Kidney (tissue), 14 donors: ENCODE results near the gene ADGRF4. TPM values are rescaled to one million over a fixed set of nuclear protein-coding genes. Genes with fewer than 3 reads are reported as not detected.

ENCODE experiments used
- DNase-seq, 5 donors: peaks; one replicate each; pipeline ENCODE4 v3.0.0-alpha.2; 2013 to 2020
- FAIRE-seq: peaks from 2 replicates; lab custom pipeline; 2012; peaks lifted over from hg19 to GRCh38; lab: Jason Lieb, UNC
- H3K27ac ChIP-seq, 2 donors: one replicate each; pipeline ENCODE4 v1.7.0; 2013; ENCODE audit warnings: low read depth in 2 of 2, low read length in 2 of 2, inconsistent platforms in 1 of 2
- H3K27me3 ChIP-seq: one replicate; pipeline ENCODE4 v1.7.1; 2013; ENCODE audit warnings: low read length, inconsistent platforms; ENCODE audit not compliant: control insufficient read depth, insufficient read depth
- H3K36me3 ChIP-seq, 3 donors: one replicate each; pipeline versions ENCODE4 v1.7.0 to v1.7.1; 2013; ENCODE audit warnings: low read length in 3 of 3, control low read depth in 1 of 3, inconsistent platforms in 1 of 3; ENCODE audit not compliant: insufficient read depth in 3 of 3, control insufficient read depth in 2 of 3
- H3K4me1 ChIP-seq, 3 donors: one replicate each; pipeline versions ENCODE4 v1.7.0 to v1.7.1; 2013; ENCODE audit warnings: low read length in 3 of 3, inconsistent platforms in 1 of 3, low read depth in 1 of 3; ENCODE audit not compliant: control insufficient read depth in 2 of 3, insufficient read depth in 2 of 3
- H3K4me3 ChIP-seq, 3 donors: one replicate each; pipeline versions ENCODE4 v1.7.0 to v1.8.1; 2013; ENCODE audit warnings: low read length in 3 of 3, control low read depth in 1 of 3, inconsistent platforms in 1 of 3
- H3K9ac ChIP-seq, 3 donors: one replicate each; pipeline versions ENCODE4 v1.7.0 to v1.7.1; 2013; ENCODE audit warnings: low read length in 3 of 3, control low read depth in 1 of 3, inconsistent platforms in 1 of 3
- H3K9me3 ChIP-seq, 3 donors: one replicate each; pipeline versions ENCODE4 v1.7.0 to v1.7.1; 2013; ENCODE audit warnings: low read length in 3 of 3, control low read depth in 1 of 3, inconsistent platforms in 1 of 3; ENCODE audit not compliant: control insufficient read depth in 2 of 3, insufficient read depth in 1 of 3
- intact Hi-C: fragments of 100-400 bp; cut with DNase I; formaldehyde crosslinking; loops from one replicate; pipeline ENCODE4 v1.11.1; 2022
- polyA plus RNA-seq: library from polyadenylated mRNA; stranded (reverse); fragments of 350-450 nt; fragmentation: Illumina TruSeq; extraction: RNeasy Lipid Tissue Mini Kit (QIAGEN cat#74804); gene quantifications from one replicate; pipeline ENCODE4 v1.2.3, GENCODE V29; 2014; ENCODE audit warnings: low read depth, low replicate concordance; ENCODE audit not compliant: insufficient read depth
- total RNA-seq: library from RNA; stranded (reverse); fragmentation: NEBNext Ultra II Directional; extraction: Animal tissue kit (Norgen Biotek cat#: 25700); gene quantifications from one replicate; pipeline ENCODE4 v1.2.1, GENCODE V29; 2021
- TF ChIP-seq, protein P1 (sequence below): IDR thresholded peaks from 3 replicates; pipeline ENCODE4 v1.5.1; 2012; ENCODE audit warnings: mild to moderate bottlenecking, moderate library complexity, borderline replicate concordance; ENCODE audit not compliant: insufficient read depth; ENCODE audit errors: extremely low read depth
- donor health status: control.
- donor health status: control.
- donor health status: control.
- donor health status: control.
- donor health status: control.
- donor health status: DM: yes; HTN: yes; CAD: no.
- donor health status: Normal renal cell carcinoma (clear cell type).

ADGRF4 gene
- total and polyA plus RNA-seq, 2 donors from 2014 or later: not detected

DNA sequence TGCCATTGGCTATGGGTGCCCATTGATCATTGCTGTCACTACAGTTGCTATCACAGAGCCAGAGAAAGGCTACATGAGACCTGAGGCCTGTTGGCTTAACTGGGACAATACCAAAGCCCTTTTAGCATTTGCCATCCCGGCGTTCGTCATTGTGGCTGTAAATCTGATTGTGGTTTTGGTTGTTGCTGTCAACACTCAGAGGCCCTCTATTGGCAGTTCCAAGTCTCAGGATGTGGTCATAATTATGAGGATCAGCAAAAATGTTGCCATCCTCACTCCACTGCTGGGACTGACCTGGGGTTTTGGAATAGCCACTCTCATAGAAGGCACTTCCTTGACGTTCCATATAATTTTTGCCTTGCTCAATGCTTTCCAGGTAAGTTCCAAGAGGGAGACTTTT lies 16.4 kb downstream of the ADGRF4 start:
- Histone ChIP-seq H3K4me3 (no peak overlapping the region), H3K27ac (no peak overlapping the region), H3K9ac (no peak overlapping the region), H3K36me3 (no peaks in the 10 kb centered on the region), H3K9me3 (no peaks in the 10 kb centered on the region), H3K4me1 (no peaks in the 10 kb centered on the region), H3K27me3 (no peaks in the 10 kb centered on the region)
- no peak for DNase-seq
- TF ChIP-seq, protein P1, sequence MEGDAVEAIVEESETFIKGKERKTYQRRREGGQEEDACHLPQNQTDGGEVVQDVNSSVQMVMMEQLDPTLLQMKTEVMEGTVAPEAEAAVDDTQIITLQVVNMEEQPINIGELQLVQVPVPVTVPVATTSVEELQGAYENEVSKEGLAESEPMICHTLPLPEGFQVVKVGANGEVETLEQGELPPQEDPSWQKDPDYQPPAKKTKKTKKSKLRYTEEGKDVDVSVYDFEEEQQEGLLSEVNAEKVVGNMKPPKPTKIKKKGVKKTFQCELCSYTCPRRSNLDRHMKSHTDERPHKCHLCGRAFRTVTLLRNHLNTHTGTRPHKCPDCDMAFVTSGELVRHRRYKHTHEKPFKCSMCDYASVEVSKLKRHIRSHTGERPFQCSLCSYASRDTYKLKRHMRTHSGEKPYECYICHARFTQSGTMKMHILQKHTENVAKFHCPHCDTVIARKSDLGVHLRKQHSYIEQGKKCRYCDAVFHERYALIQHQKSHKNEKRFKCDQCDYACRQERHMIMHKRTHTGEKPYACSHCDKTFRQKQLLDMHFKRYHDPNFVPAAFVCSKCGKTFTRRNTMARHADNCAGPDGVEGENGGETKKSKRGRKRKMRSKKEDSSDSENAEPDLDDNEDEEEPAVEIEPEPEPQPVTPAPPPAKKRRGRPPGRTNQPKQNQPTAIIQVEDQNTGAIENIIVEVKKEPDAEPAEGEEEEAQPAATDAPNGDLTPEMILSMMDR: no peak
- no peak for FAIRE-seq
- intact Hi-C loops: no loop called here

DNA sequence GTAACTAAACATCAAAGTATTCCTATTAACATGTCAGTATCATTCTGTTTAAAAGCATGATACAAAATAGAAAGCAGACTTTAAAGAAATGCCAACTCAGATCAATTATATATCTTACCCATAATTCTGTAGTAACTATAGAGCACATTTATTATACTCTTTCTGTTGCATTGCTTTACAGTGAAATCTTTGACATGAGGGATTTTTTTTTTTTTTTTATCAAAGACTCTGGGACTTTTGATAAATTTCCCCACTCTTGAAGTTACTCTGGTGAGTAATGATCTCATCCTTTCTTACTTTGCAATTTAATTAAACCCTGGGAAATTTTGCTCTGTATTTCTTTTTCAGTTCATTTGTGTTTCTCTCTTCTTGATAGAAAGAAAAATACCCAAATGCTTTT lies 17.4 kb downstream of the ADGRF4 start:
- FAIRE-seq (no peak), DNase-seq (no peak)
- no peaks in the 10 kb centered on the region for H3K4me1 ChIP-seq
- H3K27ac ChIP-seq: no peak overlapping the region
- no peaks in the 10 kb centered on the region for H3K36me3 ChIP-seq
- no peaks in the 10 kb centered on the region for H3K9me3 ChIP-seq
- no peak overlapping the region for H3K4me3 ChIP-seq
- no peak overlapping the region for H3K9ac ChIP-seq
- H3K27me3 ChIP-seq: no peaks in the 10 kb centered on the region
- TF ChIP-seq, protein P1: no peak
- intact Hi-C loops: no loop called here

DNA sequence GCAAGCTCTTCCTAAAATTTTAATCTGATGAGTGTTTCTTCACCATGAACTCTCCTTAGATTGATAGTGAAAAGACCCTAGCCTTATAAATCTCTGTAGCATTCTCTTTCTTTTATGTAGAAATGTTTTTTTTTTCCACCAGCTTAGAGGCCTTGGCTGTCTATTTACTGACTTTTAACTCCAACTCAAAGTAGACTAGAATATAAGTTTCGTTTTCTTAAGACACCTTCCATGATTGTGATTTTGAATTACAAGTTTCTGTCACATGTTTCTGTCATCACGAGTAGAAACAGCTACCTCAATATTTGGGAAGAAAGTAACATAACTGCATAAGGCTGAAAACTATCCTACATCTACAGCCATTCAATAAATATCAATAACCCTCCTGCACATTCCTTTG lies 17.8 kb downstream of the ADGRF4 start:
- Histone ChIP-seq H3K9me3 (no peaks in the 10 kb centered on the region), H3K4me3 (no peak overlapping the region), H3K27ac (no peak overlapping the region), H3K9ac (no peak overlapping the region), H3K36me3 (no peaks in the 10 kb centered on the region), H3K27me3 (no peaks in the 10 kb centered on the region), H3K4me1 (no peaks in the 10 kb centered on the region)
- no peak for FAIRE-seq
- TF ChIP-seq, protein P1: no peak
- DNase-seq: no peak
- intact Hi-C loops: no loop called here

DNA sequence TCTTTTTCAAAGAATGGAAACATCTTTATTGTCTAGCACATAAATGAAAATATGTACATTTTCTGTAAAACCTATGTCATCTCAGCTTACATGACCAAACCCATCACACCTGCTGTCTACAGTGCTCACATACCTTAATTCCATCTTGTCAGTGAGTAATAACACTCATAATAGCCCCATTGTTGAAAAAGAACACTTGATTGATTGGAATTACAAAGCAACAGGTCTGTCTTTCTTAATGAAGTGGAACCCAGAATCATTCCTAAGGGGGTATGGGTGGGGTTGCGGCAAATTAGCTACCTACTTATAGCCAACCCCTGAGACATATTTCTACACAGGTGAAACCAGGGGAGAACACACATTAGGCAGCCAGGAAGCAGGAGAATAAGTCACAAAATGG lies 20.2 kb downstream of the ADGRF4 start:
- DNase-seq: no peak
- Histone ChIP-seq H3K36me3 (no peaks in the 10 kb centered on the region), H3K9ac (no peak overlapping the region), H3K4me1 (no peaks in the 10 kb centered on the region), H3K27ac (no peak overlapping the region), H3K27me3 (no peaks in the 10 kb centered on the region), H3K4me3 (no peak overlapping the region), H3K9me3 (no peaks in the 10 kb centered on the region)
- intact Hi-C loops: no loop called here
- FAIRE-seq: no peak
- TF ChIP-seq, protein P1: no peak
